ENCODE data around the gene GNPAT. TPM values are rescaled to one million over a fixed set of nuclear protein-coding genes. Genes with fewer than 3 reads are reported as not detected.
A peak's percentile ranks its signal among the peaks of the same experiment; 100 is the strongest.

GNPAT gene
- total RNA-seq, 1 experiment from 2014 or later, result 60.9 TPM

DNA sequence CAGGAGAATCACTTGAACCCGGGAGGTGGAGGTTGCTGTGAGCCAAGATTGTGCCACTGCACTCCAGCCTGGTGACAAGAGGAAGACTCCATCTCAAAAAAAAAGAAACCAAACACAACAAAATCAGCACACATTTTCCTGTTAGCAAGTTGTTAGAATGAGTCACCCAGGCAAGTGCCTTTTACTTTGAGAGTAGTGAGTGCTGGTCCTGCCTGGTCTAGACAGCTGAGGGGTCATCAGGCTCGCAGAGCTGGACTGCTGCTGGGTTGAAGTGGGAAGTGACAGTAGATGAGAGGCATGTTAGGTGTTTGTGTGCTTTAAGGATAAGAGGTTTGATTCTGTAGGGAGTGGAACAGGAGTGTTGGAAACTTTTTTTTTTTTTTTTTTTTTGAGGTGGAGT lies 31.9 kb downstream of the GNPAT start:
- peaks cover 82% of the 10 kb centered on the region for H3K36me3 Mint-ChIP-seq (ENCODE audit: insufficient read depth, unreplicated experiment)
- peaks cover 8% of the 10 kb centered on the region for H3K4me1 Mint-ChIP-seq (ENCODE audit: insufficient read depth, unreplicated experiment)
- no peaks in the 10 kb centered on the region for H3K9me3 Mint-ChIP-seq (ENCODE audit: unreplicated experiment)
- intact Hi-C loops (cut with micrococcal nuclease), result no loop called here
- BruUV-seq (replicated peaks), result no TSS peak
- H3K27ac Mint-ChIP-seq (ENCODE audit: low read depth, unreplicated experiment), result peak overlapping the region; percentile 2
- CTCF ChIA-PET, result interaction anchor here (1.0 to 1.3 kb wide), 2 partner anchors 62 to 317 kb away, joined by 3 to 4 read pairs; no protein-coding TSS in a partner anchor
- peak; percentile 51 for DNase-seq (ENCODE audit: unreplicated experiment)
- TF ChIP-seq, protein P1, sequence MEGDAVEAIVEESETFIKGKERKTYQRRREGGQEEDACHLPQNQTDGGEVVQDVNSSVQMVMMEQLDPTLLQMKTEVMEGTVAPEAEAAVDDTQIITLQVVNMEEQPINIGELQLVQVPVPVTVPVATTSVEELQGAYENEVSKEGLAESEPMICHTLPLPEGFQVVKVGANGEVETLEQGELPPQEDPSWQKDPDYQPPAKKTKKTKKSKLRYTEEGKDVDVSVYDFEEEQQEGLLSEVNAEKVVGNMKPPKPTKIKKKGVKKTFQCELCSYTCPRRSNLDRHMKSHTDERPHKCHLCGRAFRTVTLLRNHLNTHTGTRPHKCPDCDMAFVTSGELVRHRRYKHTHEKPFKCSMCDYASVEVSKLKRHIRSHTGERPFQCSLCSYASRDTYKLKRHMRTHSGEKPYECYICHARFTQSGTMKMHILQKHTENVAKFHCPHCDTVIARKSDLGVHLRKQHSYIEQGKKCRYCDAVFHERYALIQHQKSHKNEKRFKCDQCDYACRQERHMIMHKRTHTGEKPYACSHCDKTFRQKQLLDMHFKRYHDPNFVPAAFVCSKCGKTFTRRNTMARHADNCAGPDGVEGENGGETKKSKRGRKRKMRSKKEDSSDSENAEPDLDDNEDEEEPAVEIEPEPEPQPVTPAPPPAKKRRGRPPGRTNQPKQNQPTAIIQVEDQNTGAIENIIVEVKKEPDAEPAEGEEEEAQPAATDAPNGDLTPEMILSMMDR (IDR thresholded peaks at IDR 0.05; ENCODE audit: unreplicated experiment), result no peak
- POLR2A ChIA-PET, result no interaction called here
- no peaks in the 10 kb centered on the region for H3K27me3 Mint-ChIP-seq (ENCODE audit: insufficient read depth, unreplicated experiment)
- no peak overlapping the region for H3K4me3 Mint-ChIP-seq (ENCODE audit: unreplicated experiment)

DNA sequence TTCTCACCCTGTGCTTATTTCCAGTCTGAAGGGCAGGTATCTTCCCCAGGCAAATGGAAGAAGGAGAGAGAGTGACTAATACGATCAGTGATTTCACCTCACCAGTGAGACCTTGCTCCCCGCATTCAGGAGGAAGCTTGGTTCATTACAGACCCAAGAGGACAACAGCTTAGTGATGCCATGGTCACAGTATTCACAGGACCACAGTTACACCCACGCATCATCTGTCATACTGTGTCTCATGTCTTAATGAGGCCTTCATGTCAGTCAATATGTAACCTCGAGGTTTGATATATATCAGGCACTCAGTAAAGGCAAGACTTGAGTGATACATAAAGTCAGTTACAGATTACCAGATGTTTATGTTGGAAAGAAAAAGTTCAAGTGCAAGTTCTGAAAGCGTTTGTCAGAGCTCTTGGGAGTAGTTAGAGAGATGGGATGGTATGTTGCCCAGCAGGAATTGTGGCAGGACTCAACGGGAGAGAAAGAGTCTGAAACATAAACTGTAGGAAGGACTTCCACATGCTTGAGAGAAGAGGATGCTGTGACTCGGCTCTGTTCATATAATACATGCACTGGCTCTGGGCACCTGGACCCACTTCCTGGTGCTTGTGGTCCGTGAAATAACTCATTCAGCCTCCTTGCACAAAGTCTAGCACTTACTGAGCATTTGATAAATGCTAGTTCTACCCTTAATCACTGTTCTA lies 33.3 kb downstream of the GNPAT start:
- DNase-seq (ENCODE audit: unreplicated experiment), result no peak
- BruUV-seq (replicated peaks), result no TSS peak
- Mint-ChIP-seq H3K4me3 (ENCODE audit: unreplicated experiment) (no peak overlapping the region), H3K27ac (ENCODE audit: low read depth, unreplicated experiment) (no peak overlapping the region), H3K27me3 (ENCODE audit: insufficient read depth, unreplicated experiment) (no peaks in the 10 kb centered on the region), H3K36me3 (ENCODE audit: insufficient read depth, unreplicated experiment) (peaks cover 68% of the 10 kb centered on the region), H3K9me3 (ENCODE audit: unreplicated experiment) (no peaks in the 10 kb centered on the region), H3K4me1 (ENCODE audit: insufficient read depth, unreplicated experiment) (peaks cover 21% of the 10 kb centered on the region)
- CTCF ChIA-PET, result interaction anchor here (0.5 to 1.0 kb wide), 6 partner anchors 10 to 668 kb away, joined by 3 to 4 read pairs (median 4); no protein-coding TSS in a partner anchor
- intact Hi-C loops (cut with micrococcal nuclease), result no loop called here
- POLR2A ChIA-PET, result interaction anchor here (0.6 to 1.4 kb wide), 4 partner anchors 33 to 65 kb away, joined by 3 to 5 read pairs (median 4); partner anchors contain the start of gene GNPAT
- TF ChIP-seq, protein P1 (IDR thresholded peaks at IDR 0.05; ENCODE audit: unreplicated experiment), result no peak

DNA sequence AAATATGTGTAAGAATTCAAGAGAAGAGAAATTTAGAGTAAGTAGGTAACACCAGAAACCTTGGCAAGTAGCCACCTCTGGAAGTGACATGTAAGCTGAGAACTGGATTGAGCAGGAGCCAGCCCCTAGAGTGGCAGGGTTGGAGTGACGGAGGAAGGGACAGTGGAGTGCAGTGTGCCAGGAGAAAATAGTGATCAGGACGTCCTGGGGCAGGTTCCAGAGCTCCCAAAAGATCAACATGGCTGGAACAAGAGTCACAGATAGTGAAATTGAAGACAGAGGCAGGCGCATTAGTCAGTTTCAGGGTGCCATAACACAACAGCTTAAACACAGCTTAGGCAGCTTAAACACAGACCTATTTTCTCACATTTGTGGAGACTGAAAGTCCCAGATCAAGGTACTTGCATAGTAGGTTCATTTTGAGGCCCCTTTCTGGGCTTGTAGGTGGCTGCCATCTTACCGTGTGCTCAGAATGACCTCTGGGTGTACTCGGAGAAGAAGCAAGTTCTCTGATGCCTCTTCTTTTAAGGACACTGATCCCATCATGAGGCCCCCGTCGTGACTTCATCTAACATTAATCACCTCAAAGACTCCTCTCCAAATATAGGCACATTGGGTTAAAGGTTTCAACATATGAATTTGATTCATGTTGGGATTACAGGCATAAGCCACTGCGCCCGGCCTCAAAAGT lies 37.2 kb downstream of the GNPAT start:
- Mint-ChIP-seq H3K27ac (ENCODE audit: low read depth, unreplicated experiment) (peak overlapping the region; percentile 40), H3K4me1 (ENCODE audit: insufficient read depth, unreplicated experiment) (peaks cover 20% of the 10 kb centered on the region), H3K36me3 (ENCODE audit: insufficient read depth, unreplicated experiment) (peaks cover 42% of the 10 kb centered on the region), H3K4me3 (ENCODE audit: unreplicated experiment) (no peak overlapping the region), H3K9me3 (ENCODE audit: unreplicated experiment) (no peaks in the 10 kb centered on the region), H3K27me3 (ENCODE audit: insufficient read depth, unreplicated experiment) (no peaks in the 10 kb centered on the region)
- intact Hi-C loops (cut with micrococcal nuclease), result no loop called here
- TF ChIP-seq, protein P1 (IDR thresholded peaks at IDR 0.05; ENCODE audit: unreplicated experiment), result no peak
- ChIA-PET CTCF (interaction anchor here (0.6 kb wide), 1 partner anchor 80 kb away, joined by 3 read pairs; no protein-coding TSS in a partner anchor), POLR2A (interaction anchor here (0.8 to 2.9 kb wide), 8 partner anchors 12 to 140 kb away, joined by 3 to 13 read pairs (median 6); partner anchors contain the start of genes EXOC8 and SPRTN)
- BruUV-seq (replicated peaks), result no TSS peak
- DNase-seq (ENCODE audit: unreplicated experiment), result peak; percentile 51

DNA sequence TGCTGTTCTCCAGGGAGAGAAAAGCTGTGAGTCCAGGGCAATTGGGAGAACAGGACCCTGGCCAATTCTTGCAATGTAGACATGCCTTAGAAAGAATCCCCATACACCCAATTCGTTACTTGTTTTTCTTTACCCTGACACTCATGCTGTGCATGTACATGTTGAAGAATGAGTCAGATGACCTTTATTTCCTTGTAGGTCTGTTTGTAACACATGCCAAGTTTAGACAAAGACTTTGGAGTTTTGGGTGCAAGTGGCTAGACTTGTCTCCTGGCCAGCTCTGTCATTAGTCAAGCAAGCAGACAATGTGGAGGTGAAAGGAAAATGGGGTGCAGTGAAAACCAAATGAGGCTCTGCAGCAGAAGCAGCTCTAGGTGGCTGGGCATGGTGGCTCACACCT lies 38.1 kb downstream of the GNPAT start:
- Mint-ChIP-seq H3K27me3 (ENCODE audit: insufficient read depth, unreplicated experiment) (no peaks in the 10 kb centered on the region), H3K9me3 (ENCODE audit: unreplicated experiment) (no peaks in the 10 kb centered on the region), H3K27ac (ENCODE audit: low read depth, unreplicated experiment) (peak overlapping the region; percentile 8), H3K4me1 (ENCODE audit: insufficient read depth, unreplicated experiment) (peaks cover 20% of the 10 kb centered on the region), H3K36me3 (ENCODE audit: insufficient read depth, unreplicated experiment) (peaks cover 40% of the 10 kb centered on the region), H3K4me3 (ENCODE audit: unreplicated experiment) (no peak overlapping the region)
- TF ChIP-seq, protein P1 (IDR thresholded peaks at IDR 0.05; ENCODE audit: unreplicated experiment), result no peak
- CTCF ChIA-PET, result interaction anchor here (0.6 to 0.7 kb wide), 2 partner anchors 11 to 1158 kb away, joined by 3 read pairs; no protein-coding TSS in a partner anchor
- POLR2A ChIA-PET, result interaction anchor here (0.6 to 2.9 kb wide), 9 partner anchors 9 to 327 kb away, joined by 3 to 13 read pairs (median 5); partner anchors contain the start of genes EXOC8 and SPRTN
- intact Hi-C loops (cut with micrococcal nuclease), result no loop called here
- peak; percentile 89 for DNase-seq (ENCODE audit: unreplicated experiment)
- no TSS peak for BruUV-seq (replicated peaks)

Data from MCF 10A (cell line).